ENCODE measurements around the gene EFHB.
"Not testable (repeated sequence)": the region's sequence is repeated elsewhere in the genome, so short reads cannot be mapped to it uniquely, and the experiment has no call there.

EFHB gene

GRCh38 chr3:19866751-19867347, 67.2 kb downstream of the EFHB start:
- in situ Hi-C loops (cut with HindIII; ENCODE audit: low sequenced_read_pairs), result no loop called here

- in situ Hi-C loops (cut with HindIII; ENCODE audit: low sequenced_read_pairs), result not testable (repeated sequence)
Observed at GRCh38 chr3:19855318-19855717, 78.7 kb downstream of the EFHB start.

DNA sequence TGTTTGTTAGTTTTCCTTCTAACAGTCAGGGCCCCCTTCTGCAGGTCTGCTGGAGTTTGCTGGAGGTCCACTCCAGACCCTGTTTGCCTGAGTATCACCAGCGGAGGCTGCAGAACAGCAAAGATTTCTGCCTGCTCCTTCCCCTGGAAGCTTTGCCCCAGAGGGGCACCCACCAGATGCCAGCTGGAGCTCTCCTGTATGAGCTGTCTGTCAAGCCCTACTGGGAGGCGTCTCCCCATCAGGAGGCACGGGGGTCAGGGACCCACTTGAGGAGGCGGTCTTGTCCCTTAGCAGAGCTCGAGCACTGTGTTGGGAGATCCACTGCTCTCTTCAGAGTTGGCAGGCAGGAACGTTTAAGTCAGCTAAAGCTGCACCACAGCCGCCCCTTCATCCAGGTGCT, 87.4 kb downstream of the EFHB start:
- in situ Hi-C loops (cut with HindIII; ENCODE audit: low sequenced_read_pairs), result not testable (repeated sequence)
